ENCODE results near the gene KCNIP3.

GRCh38 chr2:95265182-95265581 lies 32.0 kb upstream of the KCNIP3 start:
- no peak for TF ChIP-seq CTCF (conservative IDR thresholded peaks at IDR 0.05)
- TF ChIP-seq ZFX (IDR thresholded peaks at IDR 0.05), result no peak

Measured in C4-2B (cell line).